ENCODE results near the gene MMP15.

DNA sequence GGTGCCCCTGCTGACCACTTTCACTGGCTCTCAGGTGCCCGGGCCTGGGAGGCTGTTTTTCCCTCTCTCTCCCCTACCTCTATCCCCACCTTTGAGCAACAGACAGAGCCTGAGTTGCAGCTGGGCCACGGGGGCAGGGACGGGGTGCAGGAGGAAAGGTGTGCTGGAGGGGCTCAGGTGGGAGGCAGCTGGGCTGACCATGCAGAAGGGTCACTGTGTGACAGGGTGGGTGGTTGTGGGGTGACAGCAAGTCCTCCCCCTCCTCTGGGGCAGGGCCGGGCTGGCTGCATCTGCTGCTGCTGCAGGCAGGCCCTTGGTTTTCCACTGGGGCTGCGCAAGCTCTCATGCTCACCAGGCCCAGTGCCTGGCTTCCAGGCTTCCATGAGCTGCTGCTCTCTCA lies 31.7 kb upstream of the MMP15 start:
- TF ChIP-seq, protein P1, sequence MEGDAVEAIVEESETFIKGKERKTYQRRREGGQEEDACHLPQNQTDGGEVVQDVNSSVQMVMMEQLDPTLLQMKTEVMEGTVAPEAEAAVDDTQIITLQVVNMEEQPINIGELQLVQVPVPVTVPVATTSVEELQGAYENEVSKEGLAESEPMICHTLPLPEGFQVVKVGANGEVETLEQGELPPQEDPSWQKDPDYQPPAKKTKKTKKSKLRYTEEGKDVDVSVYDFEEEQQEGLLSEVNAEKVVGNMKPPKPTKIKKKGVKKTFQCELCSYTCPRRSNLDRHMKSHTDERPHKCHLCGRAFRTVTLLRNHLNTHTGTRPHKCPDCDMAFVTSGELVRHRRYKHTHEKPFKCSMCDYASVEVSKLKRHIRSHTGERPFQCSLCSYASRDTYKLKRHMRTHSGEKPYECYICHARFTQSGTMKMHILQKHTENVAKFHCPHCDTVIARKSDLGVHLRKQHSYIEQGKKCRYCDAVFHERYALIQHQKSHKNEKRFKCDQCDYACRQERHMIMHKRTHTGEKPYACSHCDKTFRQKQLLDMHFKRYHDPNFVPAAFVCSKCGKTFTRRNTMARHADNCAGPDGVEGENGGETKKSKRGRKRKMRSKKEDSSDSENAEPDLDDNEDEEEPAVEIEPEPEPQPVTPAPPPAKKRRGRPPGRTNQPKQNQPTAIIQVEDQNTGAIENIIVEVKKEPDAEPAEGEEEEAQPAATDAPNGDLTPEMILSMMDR (IDR thresholded peaks at IDR 0.05; ENCODE audit: extremely low read depth in 1 of 2, insufficient read depth in 1 of 2, low read depth in 1 of 2, low read length in 2 of 2), result no peak
- no peak for TF ChIP-seq POLR2A (IDR thresholded peaks at IDR 0.05; ENCODE audit: low read depth, low read length)
- TF ChIP-seq, protein P2, sequence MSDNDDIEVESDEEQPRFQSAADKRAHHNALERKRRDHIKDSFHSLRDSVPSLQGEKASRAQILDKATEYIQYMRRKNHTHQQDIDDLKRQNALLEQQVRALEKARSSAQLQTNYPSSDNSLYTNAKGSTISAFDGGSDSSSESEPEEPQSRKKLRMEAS (IDR thresholded peaks at IDR 0.05; ENCODE audit: insufficient read depth, insufficient read length), result no peak
- no peak for TF ChIP-seq POLR2AphosphoS5 (IDR thresholded peaks at IDR 0.05; ENCODE audit: insufficient read depth, low read depth, low read length)

Measured in endothelial cell of umbilical vein (primary cell).